ENCODE measurements around the gene C1GALT1C1.

The C1GALT1C1 gene

GRCh38 chrX:120647127-120647526 lies 17.3 kb upstream of the C1GALT1C1 start:
- Mint-ChIP-seq H3K9me3 (no peaks in the 10 kb centered on the region), H3K4me1 (no peaks in the 10 kb centered on the region)

GRCh38 chrX:120642871-120643270 lies 13.0 kb upstream of the C1GALT1C1 start:
- Mint-ChIP-seq H3K4me3 (no peak overlapping the region), H3K27me3 (no peaks in the 10 kb centered on the region), H3K4me1 (no peaks in the 10 kb centered on the region), H3K27ac (ENCODE audit: low read depth) (no peak overlapping the region), H3K9me3 (no peaks in the 10 kb centered on the region), H3K36me3 (ENCODE audit: insufficient read depth) (no peaks in the 10 kb centered on the region)
- ATAC-seq (replicated peaks; ENCODE audit: extremely low read depth, poor library complexity, severe bottlenecking) = no peak
- no peak for DNase-seq (ENCODE audit: low spot score in 2 of 2)

More at GRCh38 chrX:120647127-120647526, 17.3 kb upstream of the C1GALT1C1 start:
- Mint-ChIP-seq H3K4me3 (no peak overlapping the region), H3K36me3 (ENCODE audit: insufficient read depth) (no peaks in the 10 kb centered on the region), H3K27me3 (no peaks in the 10 kb centered on the region), H3K27ac (ENCODE audit: low read depth) (no peak overlapping the region)
- DNase-seq (ENCODE audit: low spot score in 2 of 2) (no peak), ATAC-seq (replicated peaks; ENCODE audit: extremely low read depth, poor library complexity, severe bottlenecking) (no peak)

- Mint-ChIP-seq H3K4me1 (no peaks in the 10 kb centered on the region), H3K9me3 (no peaks in the 10 kb centered on the region), H3K36me3 (ENCODE audit: insufficient read depth) (no peaks in the 10 kb centered on the region), H3K27me3 (no peaks in the 10 kb centered on the region), H3K4me3 (no peak overlapping the region), H3K27ac (ENCODE audit: low read depth) (no peak overlapping the region)
- DNase-seq (ENCODE audit: low spot score in 2 of 2) (no peak), ATAC-seq (replicated peaks; ENCODE audit: extremely low read depth, poor library complexity, severe bottlenecking) (no peak)
These were observed 8.8 kb upstream of the C1GALT1C1 start for GRCh38 chrX:120638619-120639018.

GRCh38 chrX:120625371-120625770 lies 4.5 kb downstream of the C1GALT1C1 start:
- Mint-ChIP-seq H3K36me3 (ENCODE audit: insufficient read depth) (peaks cover 16% of the 10 kb centered on the region), H3K27ac (ENCODE audit: low read depth) (no peak overlapping the region), H3K4me1 (no peaks in the 10 kb centered on the region), H3K27me3 (no peaks in the 10 kb centered on the region), H3K9me3 (no peaks in the 10 kb centered on the region), H3K4me3 (no peak overlapping the region)
- no peak for DNase-seq (ENCODE audit: low spot score in 2 of 2)
- no peak for ATAC-seq (replicated peaks; ENCODE audit: extremely low read depth, poor library complexity, severe bottlenecking)

GRCh38 chrX:120617996-120618630 lies 11.7 kb downstream of the C1GALT1C1 start:
- Mint-ChIP-seq H3K27me3 (no peaks in the 10 kb centered on the region), H3K4me1 (no peaks in the 10 kb centered on the region), H3K27ac (ENCODE audit: low read depth) (no peak overlapping the region), H3K9me3 (no peaks in the 10 kb centered on the region), H3K4me3 (no peak overlapping the region), H3K36me3 (ENCODE audit: insufficient read depth) (peaks cover 16% of the 10 kb centered on the region)
- ATAC-seq (replicated peaks; ENCODE audit: extremely low read depth, poor library complexity, severe bottlenecking) = no peak
- DNase-seq (ENCODE audit: low spot score in 2 of 2) = no peak

DNA sequence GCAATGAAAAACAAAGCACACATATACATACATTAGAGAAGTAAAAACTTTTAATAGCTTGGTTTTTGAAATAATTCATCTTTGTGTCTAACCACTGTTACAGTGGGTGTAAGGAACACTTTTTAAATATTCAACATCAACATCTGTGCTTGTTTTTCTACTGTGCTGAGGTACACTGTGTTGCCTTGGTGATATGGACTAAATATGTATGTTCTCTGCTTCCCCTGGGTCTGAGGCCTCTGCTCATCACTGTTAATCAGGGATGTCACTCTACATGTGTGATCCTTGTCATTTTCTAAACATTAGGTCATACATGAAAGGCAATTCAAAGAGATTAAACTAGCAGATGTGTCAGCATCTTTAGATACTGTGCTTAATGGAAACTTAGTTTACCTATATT lies 15.0 kb downstream of the C1GALT1C1 start:
- DNase-seq (ENCODE audit: low spot score in 2 of 2) = no peak
- peaks cover 17% of the 10 kb centered on the region for H3K36me3 Mint-ChIP-seq (ENCODE audit: insufficient read depth)
- no peaks in the 10 kb centered on the region for H3K27me3 Mint-ChIP-seq

DNA sequence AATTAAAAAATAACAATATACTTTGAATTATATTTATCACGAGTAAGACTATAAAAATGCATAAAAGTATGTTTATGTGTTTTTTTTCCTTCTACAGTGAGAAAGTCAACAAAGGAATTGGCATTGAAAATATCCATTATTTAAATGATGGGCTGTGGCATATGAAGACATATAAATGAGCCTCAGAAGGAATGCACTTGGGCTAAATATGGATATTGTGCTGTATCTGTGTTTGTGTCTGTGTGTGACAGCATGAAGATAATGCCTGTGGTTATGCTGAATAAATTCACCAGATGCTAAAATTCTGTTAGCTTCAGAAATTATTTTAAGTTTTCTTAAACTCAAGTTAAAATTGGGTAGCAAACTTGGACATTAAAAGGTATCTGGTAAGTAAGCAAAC lies 17.8 kb downstream of the C1GALT1C1 start:
- DNase-seq (ENCODE audit: low spot score in 2 of 2) = no peak
- no peaks in the 10 kb centered on the region for H3K27me3 Mint-ChIP-seq
- H3K9me3 Mint-ChIP-seq = no peaks in the 10 kb centered on the region
- H3K4me3 Mint-ChIP-seq = no peak overlapping the region
- no peaks in the 10 kb centered on the region for H3K4me1 Mint-ChIP-seq
- no peak overlapping the region for H3K27ac Mint-ChIP-seq (ENCODE audit: low read depth)
- H3K36me3 Mint-ChIP-seq (ENCODE audit: insufficient read depth) = peaks cover 19% of the 10 kb centered on the region
- ATAC-seq (replicated peaks; ENCODE audit: extremely low read depth, poor library complexity, severe bottlenecking) = no peak

More for the DNA sequence above, 15.0 kb downstream of the C1GALT1C1 start:
- Mint-ChIP-seq H3K27ac (ENCODE audit: low read depth) (no peak overlapping the region), H3K9me3 (no peaks in the 10 kb centered on the region), H3K4me3 (no peak overlapping the region), H3K4me1 (no peaks in the 10 kb centered on the region)
- ATAC-seq (replicated peaks; ENCODE audit: extremely low read depth, poor library complexity, severe bottlenecking) = no peak

GRCh38 chrX:120604361-120604782 lies 25.5 kb downstream of the C1GALT1C1 start:
- ATAC-seq (replicated peaks; ENCODE audit: extremely low read depth, poor library complexity, severe bottlenecking) = peak; percentile 79
- DNase-seq (ENCODE audit: low spot score in 2 of 2) = peak in 1 of 2 donors; percentile 13
- H3K27me3 Mint-ChIP-seq = no peaks in the 10 kb centered on the region
- H3K9me3 Mint-ChIP-seq = no peaks in the 10 kb centered on the region
- H3K36me3 Mint-ChIP-seq (ENCODE audit: insufficient read depth) = peaks cover 14% of the 10 kb centered on the region
- peak overlapping the region; percentile 99 for H3K27ac Mint-ChIP-seq (ENCODE audit: low read depth)
- peak overlapping the region; percentile 100 for H3K4me3 Mint-ChIP-seq
- peaks cover 8% of the 10 kb centered on the region for H3K4me1 Mint-ChIP-seq

GRCh38 chrX:120603707-120604360 lies 26.0 kb downstream of the C1GALT1C1 start, which contains the start of gene MCTS1:
MCTS1 (plus strand) TSS chrX:120604101; CDS start chrX:120604237, 136 bp downstream.
- peak; percentile 45 to 67 for DNase-seq (ENCODE audit: low spot score in 2 of 2)
- H3K4me3 Mint-ChIP-seq = peak within 1 kb of the TSS; percentile 100
- H3K27me3 Mint-ChIP-seq = no peaks in the 10 kb centered on the region
- H3K9me3 Mint-ChIP-seq = no peaks in the 10 kb centered on the region
- H3K36me3 Mint-ChIP-seq (ENCODE audit: insufficient read depth) = peaks cover 14% of the 10 kb centered on the region
- peak within 1 kb of the TSS; percentile 99 for H3K27ac Mint-ChIP-seq (ENCODE audit: low read depth)
- peaks cover 8% of the 10 kb centered on the region for H3K4me1 Mint-ChIP-seq
- ATAC-seq (replicated peaks; ENCODE audit: extremely low read depth, poor library complexity, severe bottlenecking) = peak; percentile 89

GRCh38 chrX:120585702-120586101 lies 44.2 kb downstream of the C1GALT1C1 start:
- Mint-ChIP-seq H3K27ac (ENCODE audit: low read depth) (no peak overlapping the region), H3K9me3 (no peaks in the 10 kb centered on the region), H3K36me3 (ENCODE audit: insufficient read depth) (no peaks in the 10 kb centered on the region), H3K4me3 (no peak overlapping the region), H3K27me3 (peaks cover 19% of the 10 kb centered on the region), H3K4me1 (no peaks in the 10 kb centered on the region)
- ATAC-seq (replicated peaks; ENCODE audit: extremely low read depth, poor library complexity, severe bottlenecking) = no peak
- DNase-seq (ENCODE audit: low spot score in 2 of 2) = no peak
